Measurements from ENCODE around the gene RGP1.

GRCh38 chr9:35771534-35771933, 22.4 kb downstream of the RGP1 start:
- TF ChIP-seq CTCF (IDR thresholded peaks at IDR 0.05) = no peak
- no peak for TF ChIP-seq POLR2A (IDR thresholded peaks at IDR 0.05)
- no peak for TF ChIP-seq POLR2AphosphoS5 (IDR thresholded peaks at IDR 0.05)

Data from prostate gland (tissue), 2 donors.